ENCODE data around the gene NEBL.

GRCh38 chr10:20852303-20852702, 44.8 kb downstream of the NEBL start:
- TF ChIP-seq, protein P1, sequence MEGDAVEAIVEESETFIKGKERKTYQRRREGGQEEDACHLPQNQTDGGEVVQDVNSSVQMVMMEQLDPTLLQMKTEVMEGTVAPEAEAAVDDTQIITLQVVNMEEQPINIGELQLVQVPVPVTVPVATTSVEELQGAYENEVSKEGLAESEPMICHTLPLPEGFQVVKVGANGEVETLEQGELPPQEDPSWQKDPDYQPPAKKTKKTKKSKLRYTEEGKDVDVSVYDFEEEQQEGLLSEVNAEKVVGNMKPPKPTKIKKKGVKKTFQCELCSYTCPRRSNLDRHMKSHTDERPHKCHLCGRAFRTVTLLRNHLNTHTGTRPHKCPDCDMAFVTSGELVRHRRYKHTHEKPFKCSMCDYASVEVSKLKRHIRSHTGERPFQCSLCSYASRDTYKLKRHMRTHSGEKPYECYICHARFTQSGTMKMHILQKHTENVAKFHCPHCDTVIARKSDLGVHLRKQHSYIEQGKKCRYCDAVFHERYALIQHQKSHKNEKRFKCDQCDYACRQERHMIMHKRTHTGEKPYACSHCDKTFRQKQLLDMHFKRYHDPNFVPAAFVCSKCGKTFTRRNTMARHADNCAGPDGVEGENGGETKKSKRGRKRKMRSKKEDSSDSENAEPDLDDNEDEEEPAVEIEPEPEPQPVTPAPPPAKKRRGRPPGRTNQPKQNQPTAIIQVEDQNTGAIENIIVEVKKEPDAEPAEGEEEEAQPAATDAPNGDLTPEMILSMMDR (conservative IDR thresholded peaks at IDR 0.05; ENCODE audit: low read depth in 2 of 2) = no peak
- TF ChIP-seq EZH2 (IDR thresholded peaks at IDR 0.05; ENCODE audit: low read depth, unreplicated experiment) = no peak
- TF ChIP-seq, protein P2, sequence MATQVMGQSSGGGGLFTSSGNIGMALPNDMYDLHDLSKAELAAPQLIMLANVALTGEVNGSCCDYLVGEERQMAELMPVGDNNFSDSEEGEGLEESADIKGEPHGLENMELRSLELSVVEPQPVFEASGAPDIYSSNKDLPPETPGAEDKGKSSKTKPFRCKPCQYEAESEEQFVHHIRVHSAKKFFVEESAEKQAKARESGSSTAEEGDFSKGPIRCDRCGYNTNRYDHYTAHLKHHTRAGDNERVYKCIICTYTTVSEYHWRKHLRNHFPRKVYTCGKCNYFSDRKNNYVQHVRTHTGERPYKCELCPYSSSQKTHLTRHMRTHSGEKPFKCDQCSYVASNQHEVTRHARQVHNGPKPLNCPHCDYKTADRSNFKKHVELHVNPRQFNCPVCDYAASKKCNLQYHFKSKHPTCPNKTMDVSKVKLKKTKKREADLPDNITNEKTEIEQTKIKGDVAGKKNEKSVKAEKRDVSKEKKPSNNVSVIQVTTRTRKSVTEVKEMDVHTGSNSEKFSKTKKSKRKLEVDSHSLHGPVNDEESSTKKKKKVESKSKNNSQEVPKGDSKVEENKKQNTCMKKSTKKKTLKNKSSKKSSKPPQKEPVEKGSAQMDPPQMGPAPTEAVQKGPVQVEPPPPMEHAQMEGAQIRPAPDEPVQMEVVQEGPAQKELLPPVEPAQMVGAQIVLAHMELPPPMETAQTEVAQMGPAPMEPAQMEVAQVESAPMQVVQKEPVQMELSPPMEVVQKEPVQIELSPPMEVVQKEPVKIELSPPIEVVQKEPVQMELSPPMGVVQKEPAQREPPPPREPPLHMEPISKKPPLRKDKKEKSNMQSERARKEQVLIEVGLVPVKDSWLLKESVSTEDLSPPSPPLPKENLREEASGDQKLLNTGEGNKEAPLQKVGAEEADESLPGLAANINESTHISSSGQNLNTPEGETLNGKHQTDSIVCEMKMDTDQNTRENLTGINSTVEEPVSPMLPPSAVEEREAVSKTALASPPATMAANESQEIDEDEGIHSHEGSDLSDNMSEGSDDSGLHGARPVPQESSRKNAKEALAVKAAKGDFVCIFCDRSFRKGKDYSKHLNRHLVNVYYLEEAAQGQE (IDR thresholded peaks at IDR 0.05; ENCODE audit: unreplicated experiment) = no peak

All from GM23338 (cell line).